ENCODE results near the gene UBAP2L.

UBAP2L gene

GRCh38 chr1:154192476-154192875, 28.3 kb upstream of the UBAP2L start:
- H2BK120ac ChIP-seq (ENCODE audit: insufficient read depth, low read length, poor library complexity) = no peak overlapping the region
- no peak for DNase-seq
- no peak overlapping the region for H4K12ac ChIP-seq (ENCODE audit: low read depth, low read length)
- H3K9ac ChIP-seq (ENCODE audit: low read length) = no peak overlapping the region
- H2BK12ac ChIP-seq (ENCODE audit: low read length) = no peak overlapping the region
- H3K4ac ChIP-seq (ENCODE audit: low read depth, low read length) = no peak overlapping the region
- H3K14ac ChIP-seq (ENCODE audit: low read length) = no peak overlapping the region
- H3K79me2 ChIP-seq (ENCODE audit: control insufficient read depth, insufficient read depth, low read length, poor library complexity) = no peaks in the 10 kb centered on the region
- no peaks in the 10 kb centered on the region for H3K36me3 ChIP-seq (ENCODE audit: control insufficient read depth in 1 of 2, insufficient read depth in 2 of 2, low read length in 2 of 2)
- no peak overlapping the region for H2AFZ ChIP-seq (ENCODE audit: insufficient read depth, low read length, poor library complexity)
- no peak overlapping the region for H3K18ac ChIP-seq (ENCODE audit: low read length)
- H3K4me3 ChIP-seq (ENCODE audit: low read depth, low read length) = no peak overlapping the region
- H2AK5ac ChIP-seq (ENCODE audit: low read length) = no peak overlapping the region
- no peaks in the 10 kb centered on the region for H3K9me3 ChIP-seq (ENCODE audit: insufficient read depth, low read depth, low read length)
- no CpG with 5 or more reads among the region's 3 CpGs for WGBS (ENCODE audit: extremely low coverage, insufficient coverage, insufficient read length)
- no peak overlapping the region for H3K27ac ChIP-seq (ENCODE audit: low read depth, low read length)
- no peak overlapping the region for H3K23ac ChIP-seq (ENCODE audit: low read length)
- H3K79me1 ChIP-seq (ENCODE audit: low read length) = no peaks in the 10 kb centered on the region
- H2BK5ac ChIP-seq (ENCODE audit: low read depth, low read length, poor library complexity) = no peak overlapping the region
- H3K4me2 ChIP-seq (ENCODE audit: low read length) = no peak overlapping the region
- no peaks in the 10 kb centered on the region for H3K27me3 ChIP-seq (ENCODE audit: insufficient read depth, low read length)
- H3K4me1 ChIP-seq (ENCODE audit: control insufficient read depth in 1 of 2, insufficient read depth in 2 of 2, low read length in 2 of 2) = peaks cover 0 to 2% of the 10 kb centered on the region in 2 experiments
- no peak overlapping the region for H4K8ac ChIP-seq (ENCODE audit: low read depth, low read length)
- no peak overlapping the region for H4K91ac ChIP-seq (ENCODE audit: low read depth, low read length)

DNA sequence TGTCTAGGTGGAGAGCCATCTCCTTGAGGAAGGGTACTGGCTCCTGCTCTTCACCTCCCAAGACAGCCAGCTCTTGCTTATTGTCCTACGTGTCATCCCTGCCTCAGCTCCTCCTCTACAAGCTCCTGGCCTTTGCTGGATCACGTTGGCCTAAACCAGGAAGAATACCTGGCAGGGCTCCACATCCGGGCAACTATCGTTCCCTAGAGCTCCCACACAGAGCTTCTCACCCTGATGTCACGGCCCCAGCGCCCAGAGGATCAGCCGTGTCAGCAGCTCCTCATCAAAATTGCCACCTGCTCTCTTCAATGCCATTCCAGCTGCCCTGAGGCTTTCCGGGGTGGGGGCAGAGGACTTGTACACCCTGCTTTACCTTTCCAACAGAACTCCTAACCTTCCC, 26.9 kb upstream of the UBAP2L start:
- Histone ChIP-seq H3K4me2 (ENCODE audit: low read length) (no peak overlapping the region), H2BK5ac (ENCODE audit: low read depth, low read length, poor library complexity) (no peak overlapping the region), H4K12ac (ENCODE audit: low read depth, low read length) (no peak overlapping the region), H3K27me3 (ENCODE audit: insufficient read depth, low read length) (no peaks in the 10 kb centered on the region), H3K79me1 (ENCODE audit: low read length) (no peaks in the 10 kb centered on the region), H3K36me3 (ENCODE audit: control insufficient read depth in 1 of 2, insufficient read depth in 2 of 2, low read length in 2 of 2) (no peaks in the 10 kb centered on the region), H3K4me1 (ENCODE audit: control insufficient read depth in 1 of 2, insufficient read depth in 2 of 2, low read length in 2 of 2) (peaks cover 0 to 2% of the 10 kb centered on the region in 2 experiments), H2AK5ac (ENCODE audit: low read length) (no peak overlapping the region), H3K14ac (ENCODE audit: low read length) (no peak overlapping the region), H3K27ac (ENCODE audit: low read depth, low read length) (no peak overlapping the region), H3K18ac (ENCODE audit: low read length) (no peak overlapping the region), H2BK120ac (ENCODE audit: insufficient read depth, low read length, poor library complexity) (no peak overlapping the region), H3K23ac (ENCODE audit: low read length) (no peak overlapping the region), H3K9ac (ENCODE audit: low read length) (no peak overlapping the region), H3K79me2 (ENCODE audit: control insufficient read depth, insufficient read depth, low read length, poor library complexity) (no peaks in the 10 kb centered on the region), H3K4ac (ENCODE audit: low read depth, low read length) (no peak overlapping the region), H2AFZ (ENCODE audit: insufficient read depth, low read length, poor library complexity) (no peak overlapping the region), H4K91ac (ENCODE audit: low read depth, low read length) (no peak overlapping the region), H2BK12ac (ENCODE audit: low read length) (no peak overlapping the region), H4K8ac (ENCODE audit: low read depth, low read length) (no peak overlapping the region), H3K9me3 (ENCODE audit: insufficient read depth, low read depth, low read length) (no peaks in the 10 kb centered on the region), H3K4me3 (ENCODE audit: low read depth, low read length) (no peak overlapping the region)
- WGBS (ENCODE audit: extremely low coverage, insufficient coverage, insufficient read length) = no CpG with 5 or more reads among the region's 8 CpGs
- DNase-seq = no peak

GRCh38 chr1:154198756-154199562, 21.8 kb upstream of the UBAP2L start:
- Histone ChIP-seq H3K9me3 (ENCODE audit: insufficient read depth, low read depth, low read length) (no peaks in the 10 kb centered on the region), H3K4me3 (ENCODE audit: low read depth, low read length) (no peak overlapping the region), H3K4me2 (ENCODE audit: low read length) (peak overlapping the region; percentile 26), H4K12ac (ENCODE audit: low read depth, low read length) (no peak overlapping the region), H2AFZ (ENCODE audit: insufficient read depth, low read length, poor library complexity) (no peak overlapping the region), H3K4me1 (ENCODE audit: control insufficient read depth in 1 of 2, insufficient read depth in 2 of 2, low read length in 2 of 2) (peaks cover 0 to 2% of the 10 kb centered on the region in 2 experiments), H2BK120ac (ENCODE audit: insufficient read depth, low read length, poor library complexity) (no peak overlapping the region), H3K79me2 (ENCODE audit: control insufficient read depth, insufficient read depth, low read length, poor library complexity) (no peaks in the 10 kb centered on the region), H2AK5ac (ENCODE audit: low read length) (no peak overlapping the region), H3K18ac (ENCODE audit: low read length) (no peak overlapping the region), H3K27ac (ENCODE audit: low read depth, low read length) (no peak overlapping the region), H2BK5ac (ENCODE audit: low read depth, low read length, poor library complexity) (no peak overlapping the region), H2BK12ac (ENCODE audit: low read length) (no peak overlapping the region), H4K8ac (ENCODE audit: low read depth, low read length) (no peak overlapping the region), H3K27me3 (ENCODE audit: insufficient read depth, low read length) (no peaks in the 10 kb centered on the region), H3K36me3 (ENCODE audit: control insufficient read depth in 1 of 2, insufficient read depth in 2 of 2, low read length in 2 of 2) (no peaks in the 10 kb centered on the region), H4K91ac (ENCODE audit: low read depth, low read length) (no peak overlapping the region), H3K4ac (ENCODE audit: low read depth, low read length) (no peak overlapping the region), H3K9ac (ENCODE audit: low read length) (peak overlapping the region; percentile 40), H3K79me1 (ENCODE audit: low read length) (no peaks in the 10 kb centered on the region), H3K14ac (ENCODE audit: low read length) (no peak overlapping the region), H3K23ac (ENCODE audit: low read length) (no peak overlapping the region)
- DNase-seq = peak; percentile 39 to 82
- WGBS (ENCODE audit: extremely low coverage, insufficient coverage, insufficient read length) = no CpG with 5 or more reads among the region's 5 CpGs

GRCh38 chr1:154199563-154199879, 21.2 kb upstream of the UBAP2L start:
- no peak overlapping the region for H4K91ac ChIP-seq (ENCODE audit: low read depth, low read length)
- no peaks in the 10 kb centered on the region for H3K36me3 ChIP-seq (ENCODE audit: control insufficient read depth in 1 of 2, insufficient read depth in 2 of 2, low read length in 2 of 2)
- no CpG with 5 or more reads among the region's 3 CpGs for WGBS (ENCODE audit: extremely low coverage, insufficient coverage, insufficient read length)
- DNase-seq = no peak
- H3K14ac ChIP-seq (ENCODE audit: low read length) = no peak overlapping the region
- H4K12ac ChIP-seq (ENCODE audit: low read depth, low read length) = no peak overlapping the region
- no peak overlapping the region for H2AK5ac ChIP-seq (ENCODE audit: low read length)
- H2BK12ac ChIP-seq (ENCODE audit: low read length) = no peak overlapping the region
- H3K27me3 ChIP-seq (ENCODE audit: insufficient read depth, low read length) = no peaks in the 10 kb centered on the region
- H3K79me1 ChIP-seq (ENCODE audit: low read length) = no peaks in the 10 kb centered on the region
- H3K27ac ChIP-seq (ENCODE audit: low read depth, low read length) = no peak overlapping the region
- H3K4ac ChIP-seq (ENCODE audit: low read depth, low read length) = no peak overlapping the region
- no peak overlapping the region for H3K4me3 ChIP-seq (ENCODE audit: low read depth, low read length)
- no peak overlapping the region for H2BK5ac ChIP-seq (ENCODE audit: low read depth, low read length, poor library complexity)
- no peaks in the 10 kb centered on the region for H3K9me3 ChIP-seq (ENCODE audit: insufficient read depth, low read depth, low read length)
- H3K4me2 ChIP-seq (ENCODE audit: low read length) = no peak overlapping the region
- H4K8ac ChIP-seq (ENCODE audit: low read depth, low read length) = no peak overlapping the region
- no peak overlapping the region for H3K23ac ChIP-seq (ENCODE audit: low read length)
- no peak overlapping the region for H3K9ac ChIP-seq (ENCODE audit: low read length)
- H3K18ac ChIP-seq (ENCODE audit: low read length) = no peak overlapping the region
- peaks cover 0 to 2% of the 10 kb centered on the region in 2 experiments for H3K4me1 ChIP-seq (ENCODE audit: control insufficient read depth in 1 of 2, insufficient read depth in 2 of 2, low read length in 2 of 2)
- no peak overlapping the region for H2AFZ ChIP-seq (ENCODE audit: insufficient read depth, low read length, poor library complexity)
- no peak overlapping the region for H2BK120ac ChIP-seq (ENCODE audit: insufficient read depth, low read length, poor library complexity)
- H3K79me2 ChIP-seq (ENCODE audit: control insufficient read depth, insufficient read depth, low read length, poor library complexity) = no peaks in the 10 kb centered on the region
